NT2/D1 (cell line): ENCODE data around the gene CHST12.

ENCODE experiments used
- DNase-seq: peaks from one replicate; pipeline ENCODE4 v3.0.0-alpha.2; 2011; ENCODE audit warnings: low read depth, low spot score
- H3K27me3 ChIP-seq: 2 replicates; pipeline ENCODE4 v1.6.0; 2011; ENCODE audit warnings: mild to moderate bottlenecking; ENCODE audit not compliant: insufficient read length, insufficient read depth
- H3K36me3 ChIP-seq: 2 replicates; pipeline ENCODE4 v1.6.1; 2011; ENCODE audit warnings: mild to moderate bottlenecking, low read length, mixed read lengths; ENCODE audit not compliant: insufficient read depth, insufficient read length
- H3K4me1 ChIP-seq: 2 replicates; pipeline ENCODE4 v1.5.1; 2011; ENCODE audit not compliant: insufficient read depth, insufficient read length
- H3K4me3 ChIP-seq: 2 replicates; pipeline ENCODE4 v1.5.1; 2011; ENCODE audit warnings: low read depth; ENCODE audit not compliant: insufficient read length
- H3K9ac ChIP-seq: 2 replicates; pipeline ENCODE4 v1.6.0; 2011; ENCODE audit warnings: low read depth; ENCODE audit not compliant: insufficient read length
- H3K9me3 ChIP-seq: 2 replicates; pipeline ENCODE4 v1.5.1; 2011; ENCODE audit warnings: mild to moderate bottlenecking, low read length; ENCODE audit not compliant: insufficient read depth
- SUZ12 ChIP-seq: IDR thresholded peaks from 2 replicates; pipeline ENCODE4 v1.6.1; 2011; ENCODE audit not compliant: insufficient read length, insufficient read depth; ENCODE audit errors: extremely low read depth
- YY1 ChIP-seq: IDR thresholded peaks from 2 replicates; pipeline ENCODE4 v1.6.1; 2011; ENCODE audit not compliant: insufficient read length, insufficient read depth
- ZNF274 ChIP-seq: IDR thresholded peaks from 2 replicates; pipeline ENCODE4 v1.6.1; 2011; ENCODE audit warnings: mild to moderate bottlenecking, low read depth, low read length

CHST12 gene

DNA sequence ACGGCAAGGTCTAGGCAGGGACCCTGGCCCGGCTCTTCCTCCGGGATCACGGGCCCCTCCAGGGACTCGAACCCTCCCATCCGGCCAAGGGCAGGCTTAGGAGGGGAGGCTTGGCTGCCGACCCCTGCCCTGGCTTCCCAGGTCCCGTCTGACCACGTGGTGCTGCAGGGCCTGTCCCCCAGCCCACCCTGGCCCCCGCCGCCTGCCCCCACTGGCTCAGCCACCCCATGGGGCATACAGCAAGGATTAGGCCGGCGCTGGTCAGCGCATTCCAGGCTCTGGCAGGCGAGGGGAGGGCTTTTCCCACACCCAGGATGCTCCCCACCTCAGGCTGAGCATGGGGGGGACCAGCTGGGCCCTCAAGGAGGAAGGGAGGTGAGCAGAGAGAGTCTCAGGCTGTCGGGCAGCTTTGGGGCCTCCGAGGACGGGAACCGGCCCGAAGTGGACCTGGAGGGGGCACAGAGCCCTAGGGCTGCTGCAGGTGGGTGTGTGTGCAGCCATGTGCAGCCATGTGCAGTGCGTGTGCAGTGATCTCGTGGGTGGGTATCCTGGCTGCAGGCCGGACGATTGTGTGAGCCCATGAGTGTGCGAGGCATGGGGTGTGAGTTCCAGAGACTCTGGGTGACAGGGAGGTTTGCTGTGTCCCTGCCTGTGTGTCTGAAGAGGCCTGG lies 73.5 kb downstream of the CHST12 start:
- TF ChIP-seq ZNF274 (no peak), YY1 (no peak), SUZ12 (no peak)
- H3K27me3 ChIP-seq = peaks cover 3% of the 10 kb centered on the region
- H3K4me3 ChIP-seq = no peak overlapping the region
- DNase-seq = no peak
- peak overlapping the region; percentile 57 for H3K9ac ChIP-seq
- H3K9me3 ChIP-seq = no peaks in the 10 kb centered on the region
- H3K4me1 ChIP-seq = peaks cover 32% of the 10 kb centered on the region
- no peaks in the 10 kb centered on the region for H3K36me3 ChIP-seq

DNA sequence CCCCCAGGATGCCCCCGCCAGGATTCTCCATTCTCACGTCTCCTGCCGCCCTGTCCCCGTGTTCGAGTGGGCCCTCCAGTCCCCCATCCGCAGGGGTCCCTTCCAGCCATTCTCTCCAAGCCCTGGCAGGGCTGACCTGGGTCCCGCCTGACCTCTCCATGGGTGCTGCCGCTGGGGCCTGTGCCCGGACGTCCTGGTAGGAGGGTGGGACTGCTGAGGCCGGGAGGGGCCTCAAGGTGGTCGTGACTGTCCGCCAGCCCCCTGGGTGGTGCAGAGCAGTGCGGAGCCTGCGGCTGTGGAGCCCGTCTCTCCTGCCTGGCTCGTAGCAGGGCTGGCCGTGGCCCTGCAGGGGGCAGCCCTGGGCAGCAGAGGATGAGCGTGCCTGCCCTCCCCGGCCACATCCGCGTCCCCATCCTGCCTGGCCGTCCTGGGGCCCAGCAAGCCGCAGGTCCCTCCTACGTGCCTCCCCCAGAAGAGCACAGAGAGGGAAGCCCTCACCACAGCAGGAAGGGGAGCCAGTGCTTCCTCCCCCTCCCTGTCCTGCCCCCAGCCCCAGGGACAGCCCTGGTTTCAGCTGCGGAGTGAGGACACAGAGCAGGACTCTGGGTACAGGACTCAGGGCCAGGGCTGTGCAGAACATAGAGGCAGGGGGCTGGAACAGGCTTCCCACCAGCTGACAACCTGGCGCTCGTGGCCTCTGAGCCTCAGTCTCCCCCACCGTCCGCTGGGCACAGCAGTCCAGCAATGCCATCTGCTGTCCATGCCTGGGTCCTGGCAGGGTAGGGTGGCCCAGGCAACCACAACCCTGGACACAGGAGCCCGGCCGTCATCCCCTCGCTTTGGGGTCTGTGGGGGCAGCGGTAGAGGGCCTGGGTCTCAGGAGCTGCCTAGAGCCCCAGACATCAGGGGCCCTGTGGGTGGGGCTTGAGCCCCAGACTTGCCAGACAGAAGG lies 74.3 kb downstream of the CHST12 start:
- Histone ChIP-seq H3K9ac (peak overlapping the region; percentile 64), H3K4me1 (peaks cover 32% of the 10 kb centered on the region), H3K9me3 (no peaks in the 10 kb centered on the region), H3K36me3 (no peaks in the 10 kb centered on the region), H3K27me3 (peaks cover 3% of the 10 kb centered on the region), H3K4me3 (peak overlapping the region; percentile 13)
- TF ChIP-seq ZNF274 = no peak
- no peak for TF ChIP-seq YY1
- no peak for TF ChIP-seq SUZ12
- peak; percentile 72 for DNase-seq

DNA sequence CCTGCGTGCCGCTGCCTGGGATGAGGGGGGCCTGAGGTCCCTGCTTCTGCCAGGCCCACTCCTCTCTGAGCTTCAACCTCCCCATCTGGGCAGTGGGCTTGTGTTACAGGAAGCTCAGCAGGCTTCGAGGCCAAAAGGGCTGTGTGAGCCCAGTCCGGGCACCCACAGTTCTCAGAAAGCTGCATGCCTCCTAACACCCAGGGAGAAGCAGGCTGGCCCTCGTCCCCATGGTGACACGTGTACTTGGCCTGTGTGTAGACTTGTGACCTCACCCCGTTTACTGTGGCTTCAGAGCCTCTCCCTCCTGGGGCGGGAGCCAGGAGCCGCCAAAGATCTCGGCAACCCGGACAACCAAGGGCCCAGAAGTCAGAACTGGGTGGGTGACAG lies 75.0 kb downstream of the CHST12 start:
- no peaks in the 10 kb centered on the region for H3K36me3 ChIP-seq
- DNase-seq = no peak
- H3K4me1 ChIP-seq = peaks cover 32% of the 10 kb centered on the region
- TF ChIP-seq YY1 (no peak), SUZ12 (no peak), ZNF274 (no peak)
- peaks cover 3% of the 10 kb centered on the region for H3K27me3 ChIP-seq
- no peaks in the 10 kb centered on the region for H3K9me3 ChIP-seq
- H3K9ac ChIP-seq = peak overlapping the region; percentile 64
- no peak overlapping the region for H3K4me3 ChIP-seq

DNA sequence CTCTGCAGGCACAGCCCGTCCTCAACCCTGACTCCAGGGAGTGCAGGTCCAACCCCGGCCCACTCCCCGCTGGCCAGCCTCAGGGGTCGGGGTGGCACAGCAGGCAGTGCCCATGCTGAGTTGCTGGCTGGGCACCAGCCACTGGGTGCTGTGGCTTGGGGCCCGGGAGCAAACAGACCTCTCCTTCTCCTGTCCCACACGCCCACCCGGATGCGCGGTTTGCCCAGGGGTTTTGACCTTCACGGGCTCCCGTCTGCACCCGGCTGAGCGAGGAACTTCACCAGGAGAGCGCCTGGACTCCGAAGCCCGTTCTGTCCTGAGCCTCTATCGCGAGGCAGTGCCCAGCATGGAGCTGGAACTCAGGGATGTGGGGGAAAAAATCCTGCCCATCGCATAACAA lies 75.4 kb downstream of the CHST12 start:
- no peak for DNase-seq
- Histone ChIP-seq H3K9me3 (no peaks in the 10 kb centered on the region), H3K4me1 (peaks cover 31% of the 10 kb centered on the region), H3K4me3 (no peak overlapping the region), H3K27me3 (peaks cover 3% of the 10 kb centered on the region), H3K9ac (peak overlapping the region; percentile 64), H3K36me3 (no peaks in the 10 kb centered on the region)
- no peak for TF ChIP-seq YY1
- TF ChIP-seq SUZ12 = no peak
- TF ChIP-seq ZNF274 = no peak

DNA sequence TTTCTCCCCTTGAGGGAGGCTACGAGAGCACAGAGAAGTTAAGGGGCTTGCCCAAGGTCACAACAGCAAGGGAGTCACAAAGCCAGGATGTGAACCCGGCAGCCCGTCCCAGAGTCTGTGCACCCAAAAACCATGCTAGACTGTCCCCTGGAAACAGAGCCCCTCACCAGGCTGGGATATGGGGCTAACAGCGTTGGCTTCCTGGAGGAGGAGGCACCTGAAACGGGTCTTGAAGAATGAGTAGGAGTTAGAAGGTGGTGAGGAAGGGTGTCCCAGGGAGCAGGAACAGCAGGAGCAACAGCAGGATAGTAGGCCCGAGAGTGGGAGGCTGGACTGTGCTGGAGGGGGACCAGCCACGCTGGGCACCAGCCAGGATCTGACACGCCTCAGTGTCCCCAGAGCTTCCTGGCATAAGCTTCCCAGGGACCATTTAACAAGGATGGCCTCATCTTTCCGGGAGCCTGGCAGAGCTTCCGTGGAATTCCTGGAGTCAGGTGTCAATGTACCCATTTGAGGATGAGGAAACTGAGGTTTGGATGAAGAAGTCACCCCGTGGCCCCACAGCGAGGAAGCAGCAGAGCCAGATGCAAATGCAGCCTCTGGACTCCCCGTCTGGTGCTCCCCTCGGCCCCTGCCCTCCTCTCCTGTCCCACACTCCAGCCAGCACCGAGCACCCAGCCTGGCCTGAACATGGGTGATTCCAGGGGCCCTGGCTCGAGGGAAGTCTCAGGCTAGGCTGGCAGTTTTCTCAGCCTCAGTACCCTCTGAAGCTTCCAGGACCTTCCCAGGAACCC lies 76.1 kb downstream of the CHST12 start:
- Histone ChIP-seq H3K27me3 (peaks cover 3% of the 10 kb centered on the region), H3K9me3 (no peaks in the 10 kb centered on the region), H3K36me3 (no peaks in the 10 kb centered on the region), H3K4me1 (peaks cover 26% of the 10 kb centered on the region), H3K9ac (no peak overlapping the region), H3K4me3 (no peak overlapping the region)
- DNase-seq = no peak
- TF ChIP-seq ZNF274 = no peak
- TF ChIP-seq YY1 = no peak
- no peak for TF ChIP-seq SUZ12

DNA sequence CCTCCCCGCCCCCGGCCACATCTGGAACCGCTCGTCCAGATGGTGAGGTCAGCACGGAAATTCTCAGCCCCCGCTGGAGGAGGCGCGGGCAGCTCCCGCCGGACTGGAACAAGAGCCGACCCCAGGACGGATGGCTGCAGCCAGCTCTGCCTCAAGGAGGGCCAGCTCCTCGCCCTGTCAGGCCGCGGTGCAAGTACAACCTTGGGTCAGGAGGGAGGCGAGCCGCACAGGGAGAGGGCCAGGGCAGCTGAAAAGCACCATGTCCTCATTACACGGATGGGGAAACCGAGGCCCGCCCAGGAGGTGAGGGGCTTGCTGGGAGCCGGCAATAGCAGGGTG lies 76.6 kb downstream of the CHST12 start:
- no peaks in the 10 kb centered on the region for H3K9me3 ChIP-seq
- TF ChIP-seq SUZ12 (no peak), ZNF274 (no peak), YY1 (no peak)
- H3K27me3 ChIP-seq = peaks cover 3% of the 10 kb centered on the region
- no peaks in the 10 kb centered on the region for H3K36me3 ChIP-seq
- no peak for DNase-seq
- H3K4me1 ChIP-seq = peaks cover 22% of the 10 kb centered on the region
- no peak overlapping the region for H3K4me3 ChIP-seq
- H3K9ac ChIP-seq = no peak overlapping the region
